HepG2 (cell line): Measurements from ENCODE around the gene TRPM1. TPM values are rescaled to one million over a fixed set of nuclear protein-coding genes. Genes with fewer than 3 reads are reported as not detected.

Experiments
- ATAC-seq: fragments of 200-7000 bp; cut with Tn5 transposase; 3 replicates; pipeline ENCODE4 v1.9.1; 2020; ENCODE audit warnings: mild to moderate bottlenecking, moderate library complexity
- BruUV-seq: library from RNA; stranded (reverse); fragments of 400-500 nt; replicated peaks from 2 replicates; lab custom pipeline; 2021; lab: Mats Ljungman, UMichigan
- CTCF ChIA-PET: fragments of 300-600 bp; formaldehyde crosslinking; extraction: SDS; loops from one replicate; lab custom pipeline; 2021; ENCODE audit warnings: low total read pairs, inconsistent platforms, low intra/inter-chr PET ratio; lab: Yijun Ruan, JAX
- POLR2A ChIA-PET: fragments of 350-600 bp; sonication (Branson Sonifier 250); formaldehyde crosslinking; loops from one replicate; lab custom pipeline; 2020; ENCODE audit warnings: antibody characterized with exemption, inconsistent platforms; lab: Yijun Ruan, JAX
- DNase-seq: peaks from one replicate; pipeline ENCODE4 v3.0.0-alpha.2; 2015; ENCODE audit warnings: low spot score
- FAIRE-seq: peaks from 3 replicates; lab custom pipeline; 2011; peaks lifted over from hg19 to GRCh38; lab: Jason Lieb, UNC
- H2AFZ ChIP-seq: one replicate; pipeline ENCODE4 v1.6.1; 2011; ENCODE audit warnings: low read length, inconsistent platforms
- H3K27ac ChIP-seq: fragments of 300-600 bp; 3 replicates; pipeline ENCODE4 v1.8.0; 2011; ENCODE audit warnings: mixed run types, mild to moderate bottlenecking, mixed read lengths, low read length, inconsistent platforms; ENCODE audit not compliant: insufficient read depth; ENCODE audit errors: extremely low read length
- H3K27me3 ChIP-seq, 2 experiments: fragments of 200-600 bp in 1 of 2; 2 replicates in 1 of 2; 3 replicates in 1 of 2; pipeline versions ENCODE4 v1.6.0 to v1.8.0; 2011; ENCODE audit warnings: low read length in 2 of 2, mild to moderate bottlenecking in 2 of 2, moderate library complexity in 2 of 2, inconsistent platforms in 1 of 2; ENCODE audit not compliant: insufficient read depth in 2 of 2, control insufficient read depth in 1 of 2
- H3K36me3 ChIP-seq, 2 experiments: fragments of 200-600 bp in 1 of 2; replicated peaks in 1 of 2; 2 replicates in 1 of 2; 3 replicates in 1 of 2; pipeline versions ENCODE4 v1.5.1 to v1.8.0; 2011; ENCODE audit warnings: low read length in 2 of 2, inconsistent platforms in 1 of 2; ENCODE audit not compliant: insufficient read depth in 2 of 2, control insufficient read depth in 1 of 2
- H3K4me1 ChIP-seq: 2 replicates; pipeline ENCODE4 v1.5.1; 2012; ENCODE audit warnings: low read length, inconsistent platforms; ENCODE audit not compliant: insufficient read depth
- H3K4me2 ChIP-seq: 2 replicates; pipeline ENCODE4 v1.6.0; 2011; ENCODE audit warnings: low read depth, low read length, inconsistent platforms
- H3K4me3 ChIP-seq, 3 experiments: fragments of 200-600 bp in 1 of 3; sonication (generic), shearing (Covaris generic) in 1 of 3; replicated peaks in 1 of 3; 2 replicates each; pipeline ENCODE4 v1.5.1; 2011 to 2016; ENCODE audit warnings: low read length in 3 of 3, inconsistent platforms in 2 of 3, low read depth in 2 of 3, mild to moderate bottlenecking in 2 of 3, control low read depth in 1 of 3, mixed read lengths in 1 of 3; ENCODE audit not compliant: insufficient read depth in 1 of 3
- H3K79me2 ChIP-seq: one replicate; pipeline ENCODE4 v1.6.1; 2011; ENCODE audit warnings: low read length, inconsistent platforms; ENCODE audit not compliant: insufficient read depth
- H3K9ac ChIP-seq: 2 replicates; pipeline ENCODE4 v1.6.0; 2011; ENCODE audit warnings: mild to moderate bottlenecking, low read depth, low read length, inconsistent platforms; ENCODE audit not compliant: insufficient read depth
- H3K9me3 ChIP-seq: 2 replicates; pipeline ENCODE4 v1.5.1; 2012; ENCODE audit warnings: mild to moderate bottlenecking, low read length
- H4K20me1 ChIP-seq: 2 replicates; pipeline ENCODE4 v1.6.0; 2011; ENCODE audit warnings: inconsistent platforms, mild to moderate bottlenecking, low read length, moderate library complexity; ENCODE audit not compliant: insufficient read depth
- ARID2 ChIP-seq: sonication (generic); formaldehyde crosslinking; IDR thresholded peaks from 2 replicates; pipeline ENCODE4 v1.8.1; 2022; ENCODE audit warnings: mild to moderate bottlenecking, missing genetic modification reagents, borderline replicate concordance
- ARNTL ChIP-seq: sonication (generic); formaldehyde crosslinking; IDR thresholded peaks from 2 replicates; pipeline ENCODE4 v1.4.0; 2020; ENCODE audit warnings: mild to moderate bottlenecking, missing genetic modification reagents
- GATA4 ChIP-seq: sonication (generic); IDR thresholded peaks from 2 replicates; pipeline ENCODE4 v1.6.1; 2016; ENCODE audit warnings: antibody characterized with exemption, low read depth, borderline replicate concordance
- HMG20A ChIP-seq: IDR thresholded peaks from 2 replicates; pipeline ENCODE4 v1.6.1; 2016; ENCODE audit warnings: borderline replicate concordance
- HNF4A ChIP-seq: sonication (generic); formaldehyde crosslinking; IDR thresholded peaks from 2 replicates; pipeline ENCODE4 v1.4.0; 2020; ENCODE audit warnings: missing genetic modification reagents
- IRF2 ChIP-seq: IDR thresholded peaks from 2 replicates; pipeline ENCODE4 v1.6.1; 2018; ENCODE audit warnings: missing genetic modification reagents, missing compliant biosample characterization
- MLX ChIP-seq: IDR thresholded peaks from 2 replicates; pipeline ENCODE4 v1.6.1; 2016
- PHB2 ChIP-seq: fragments of 450-650 bp; IDR thresholded peaks from 2 replicates; pipeline ENCODE4 v1.6.1; 2018; ENCODE audit not compliant: partially characterized antibody
- PITX1 ChIP-seq: sonication (generic); formaldehyde crosslinking; IDR thresholded peaks from 2 replicates; pipeline ENCODE4 v1.5.1; 2020; ENCODE audit warnings: mild to moderate bottlenecking, missing genetic modification reagents
- ZNF331 ChIP-seq: sonication (generic); formaldehyde crosslinking; IDR thresholded peaks from 2 replicates; pipeline ENCODE4 v1.4.0; 2020; ENCODE audit warnings: missing genetic modification reagents
- ZNF556 ChIP-seq: sonication (generic); formaldehyde crosslinking; IDR thresholded peaks from 2 replicates; pipeline ENCODE4 v1.4.0; 2020; ENCODE audit warnings: mild to moderate bottlenecking, missing genetic modification reagents, borderline replicate concordance
- ZNF629 ChIP-seq: sonication (generic); formaldehyde crosslinking; conservative IDR thresholded peaks from 2 replicates; pipeline ENCODE4 v1.5.0; 2020; ENCODE audit warnings: missing genetic modification reagents
- ZNF740 ChIP-seq: sonication (generic); formaldehyde crosslinking; IDR thresholded peaks from 2 replicates; pipeline ENCODE4 v1.4.0; 2020; ENCODE audit warnings: missing genetic modification reagents
- ZNF784 ChIP-seq: sonication (generic); formaldehyde crosslinking; IDR thresholded peaks from 2 replicates; pipeline ENCODE4 v1.5.1; 2020; ENCODE audit warnings: missing genetic modification reagents, mild to moderate bottlenecking, borderline replicate concordance
- ZNF816 ChIP-seq: sonication (generic); formaldehyde crosslinking; IDR thresholded peaks from 2 replicates; pipeline ENCODE4 v1.8.0; 2022; ENCODE audit warnings: missing genetic modification reagents, mild to moderate bottlenecking, borderline replicate concordance
- ZSCAN21 ChIP-seq: sonication (generic); formaldehyde crosslinking; IDR thresholded peaks from 2 replicates; pipeline ENCODE4 v1.8.0; 2022; ENCODE audit warnings: mild to moderate bottlenecking, missing genetic modification reagents, moderate library complexity, borderline replicate concordance
- WGBS: methylation state at CpG from one replicate; pipeline ENCODE4 v1.1.6; 2017; ENCODE audit warnings: low lambda C conversion rate; 5-methylcytosine and 5-hydroxymethylcytosine counted together
- in situ Hi-C: cut with HindIII; loops from 2 replicates; pipeline ENCODE4 v1.10.0; 2017; ENCODE audit warnings: low pct_unique_long_range_greater_than_20kb; ENCODE audit not compliant: extremely low pct_ligation_motif_present
- intact Hi-C: fragments of 100-400 bp; cut with micrococcal nuclease; formaldehyde crosslinking; loops from one replicate; pipeline ENCODE4 v1.10.0; 2022; ENCODE audit not compliant: unreplicated experiment
- polyA plus RNA-seq, 8 experiments: library from polyadenylated mRNA; depleted of rRNA in 3 of 8; stranded (reverse) in 7 of 8; unstranded in 1 of 8; fragments of >200 nt; fragmentation: Illumina TruSeq in 4 of 8; extraction: Trizol in 4 of 8; gene quantifications; 2 replicates each; pipeline versions ENCODE4 v1.2.1 to v1.2.3, GENCODE V29; 2011 to 2016; ENCODE audit warnings: low read depth in 4 of 8, missing spikeins in 1 of 8, mixed read lengths in 1 of 8; ENCODE audit not compliant: insufficient read depth in 1 of 8
- total RNA-seq, 5 experiments: library from RNA; depleted of rRNA; stranded (reverse); fragments of >200 nt; fragmentation: Illumina TruSeq; extraction: Trizol; gene quantifications; 2 replicates each; pipeline ENCODE4 v1.2.3, GENCODE V29; 2016; ENCODE audit warnings: low read depth in 1 of 5

Gene TRPM1
- total and polyA plus RNA-seq, 2 of the 13 experiments (the other 11 are each of a cell fraction or from before 2014, with no cell fraction given): not detected

GRCh38 chr15:31102374-31103342, 1.1 kb upstream of the TRPM1 start:
- DNase-seq (no peak), ATAC-seq (no peak), FAIRE-seq (no peak)
- H2AFZ ChIP-seq: no peak overlapping the region
- no peak overlapping the region for H3K4me3 ChIP-seq
- H3K79me2 ChIP-seq: no peaks in the 10 kb centered on the region
- intact Hi-C loops: no loop called here
- CTCF ChIA-PET: no interaction called here
- POLR2A ChIA-PET: interaction anchor here (0.7 kb wide), 1 partner anchor 10 kb away, joined by 4 read pairs; no protein-coding TSS in a partner anchor
- peaks cover 0 to 15% of the 10 kb centered on the region in 2 experiments; a peak in 3 of 5 replicates for H3K27me3 ChIP-seq
- no peaks in the 10 kb centered on the region for H4K20me1 ChIP-seq
- BruUV-seq: no TSS peak
- no peak overlapping the region for H3K27ac ChIP-seq
- no peak overlapping the region for H3K4me2 ChIP-seq
- no peak overlapping the region for H3K9ac ChIP-seq
- peaks cover 19% of the 10 kb centered on the region for H3K4me1 ChIP-seq
- WGBS: 60% methylated on average over 14 of the region's 24 CpGs
- in situ Hi-C loops: no loop called here
- H3K36me3 ChIP-seq: no peaks in the 10 kb centered on the region
- TF ChIP-seq HMG20A (CRISPR knock-in tag): no peak
- TF ChIP-seq ZNF629: peak; percentile 56; the same call in 1 of the 2 replicates
- no peaks in the 10 kb centered on the region for H3K9me3 ChIP-seq

- no peak overlapping the region for H2AFZ ChIP-seq
- no peak for FAIRE-seq
These were observed 455 bp upstream of the TRPM1 start for GRCh38 chr15:31102039-31102321.

More at GRCh38 chr15:31102039-31102321, 455 bp upstream of the TRPM1 start:
- no peak for ATAC-seq
- POLR2A ChIA-PET: no interaction called here
- intact Hi-C loops: no loop called here
- DNase-seq: no peak
- H3K4me3 ChIP-seq: no peak overlapping the region
- H3K79me2 ChIP-seq: no peaks in the 10 kb centered on the region
- no peak overlapping the region for H3K9ac ChIP-seq
- no peaks in the 10 kb centered on the region for H3K9me3 ChIP-seq
- H3K4me2 ChIP-seq: no peak overlapping the region
- H3K27me3 ChIP-seq: peaks cover 0 to 15% of the 10 kb centered on the region in 2 experiments; a peak in 3 of 5 replicates
- TF ChIP-seq HNF4A (CRISPR knock-in tag): no peak
- no peak for TF ChIP-seq ZNF556 (CRISPR knock-in tag)
- TF ChIP-seq ZNF784 (CRISPR knock-in tag): no peak
- no peak for TF ChIP-seq PITX1 (CRISPR knock-in tag)
- TF ChIP-seq GATA4: no peak
- no peak for TF ChIP-seq IRF2 (CRISPR knock-in tag)
- no peak for TF ChIP-seq ARNTL (CRISPR knock-in tag)
- TF ChIP-seq ZNF816: no peak
- no peak for TF ChIP-seq ARID2 (CRISPR knock-in tag)
- no peak for TF ChIP-seq ZNF331
- no peak for TF ChIP-seq PHB2
- no peak for TF ChIP-seq MLX (CRISPR knock-in tag)
- no peak for TF ChIP-seq ZSCAN21 (CRISPR knock-in tag)
- no peak for TF ChIP-seq ZNF740 (CRISPR knock-in tag)
- TF ChIP-seq, all 625 proteins: peak for 0
- H3K4me1 ChIP-seq: peaks cover 19% of the 10 kb centered on the region
- no peaks in the 10 kb centered on the region for H4K20me1 ChIP-seq
- CTCF ChIA-PET: no interaction called here
- H3K36me3 ChIP-seq: no peaks in the 10 kb centered on the region
- no TSS peak for BruUV-seq
- in situ Hi-C loops: no loop called here
- H3K27ac ChIP-seq: no peak overlapping the region
- WGBS: 19% methylated on average over 3 of the region's 4 CpGs
